ENCODE results near the gene ZNF766.
"Not testable (repeated sequence)": the region's sequence is repeated elsewhere in the genome, so short reads cannot be mapped to it uniquely, and the experiment has no call there.

ZNF766 gene

DNA sequence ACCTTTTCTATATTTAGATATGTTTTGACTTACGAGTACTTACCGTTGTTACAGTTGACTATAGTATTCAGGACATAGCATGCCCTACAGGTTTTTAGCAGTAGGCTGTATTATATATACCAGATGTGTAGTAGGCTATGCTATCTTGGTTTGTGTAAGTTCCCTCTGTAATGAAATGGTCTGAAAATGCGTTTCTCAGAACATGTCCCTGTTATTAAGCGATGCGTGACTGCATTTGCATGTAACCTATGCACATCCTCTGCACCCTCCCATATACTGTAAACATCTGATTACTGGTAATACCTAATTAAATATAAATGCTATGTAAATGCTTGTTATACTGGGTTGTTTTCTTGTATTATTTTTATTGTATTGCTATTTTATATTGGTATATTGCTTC is 6.6 kb downstream of the ZNF766 start:
- DNase-seq (ENCODE audit: low spot score): no peak

- no peak for DNase-seq (ENCODE audit: low spot score)
Observed at GRCh38 chr19:52277471-52277870, 8.1 kb downstream of the ZNF766 start.

DNA sequence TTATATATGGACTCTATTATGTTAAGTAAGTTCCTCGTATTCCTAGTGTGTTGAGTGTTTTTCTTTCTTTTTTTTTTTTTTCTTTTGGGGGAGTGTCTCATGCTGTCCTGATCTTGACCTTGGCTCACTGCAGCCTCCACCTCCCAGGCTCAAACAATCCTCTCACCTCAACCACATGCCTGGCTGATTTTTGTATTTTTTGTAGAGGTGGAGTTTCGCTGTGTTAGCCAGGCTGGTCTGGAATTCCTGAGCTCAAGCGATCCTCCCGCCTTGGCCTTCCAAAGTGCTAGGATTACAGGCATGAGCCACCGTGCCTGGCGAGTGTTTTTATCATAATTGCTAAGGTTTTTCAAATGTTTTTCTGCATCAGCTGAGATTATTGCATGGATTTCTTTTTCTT is 16.9 kb downstream of the ZNF766 start:
- DNase-seq (ENCODE audit: low spot score): no peak

DNA sequence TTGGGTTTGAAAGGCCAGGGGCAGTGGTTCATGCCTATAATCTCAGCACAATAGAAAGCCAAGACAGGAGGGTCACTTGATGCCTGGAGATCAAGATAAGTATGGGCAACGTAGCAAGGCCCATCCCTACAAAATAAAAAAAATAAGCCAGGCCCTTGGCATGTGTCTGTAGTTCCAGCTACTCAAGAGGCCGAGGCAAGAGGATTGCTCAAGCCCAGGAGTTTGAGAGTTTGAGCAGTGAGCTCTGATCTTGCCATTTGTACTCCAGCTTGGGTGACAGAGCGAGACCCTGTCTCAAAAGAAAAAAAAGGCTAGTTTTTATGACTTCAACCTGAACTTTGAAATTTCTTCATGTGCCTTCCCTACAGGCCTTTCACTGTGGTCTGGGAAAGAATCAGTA is 22.4 kb downstream of the ZNF766 start:
- DNase-seq (ENCODE audit: low spot score): no peak

DNA sequence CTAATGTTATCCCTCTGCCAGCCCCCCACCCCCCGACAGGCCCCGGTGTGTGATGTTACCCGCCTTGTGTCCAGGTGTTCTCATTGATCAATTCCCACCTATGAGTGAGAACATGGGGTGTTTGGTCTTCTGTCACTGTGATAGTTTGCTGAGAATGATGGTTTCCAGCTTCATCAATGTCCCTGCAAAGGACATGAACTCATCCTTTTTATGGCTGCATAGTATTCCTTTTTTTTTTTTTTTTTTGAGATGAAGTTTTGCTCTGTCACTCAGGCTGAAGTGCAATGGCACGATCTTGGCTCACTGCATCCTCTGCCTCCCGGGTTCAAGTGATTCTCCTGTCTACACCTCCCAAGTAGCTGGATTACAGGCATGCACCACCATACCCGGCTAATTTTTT is 23.6 kb downstream of the ZNF766 start:
- DNase-seq (ENCODE audit: low spot score): not testable (repeated sequence)

GRCh38 chr19:52296400-52296772 is 27.0 kb downstream of the ZNF766 start:
- peak; percentile 13 for DNase-seq (ENCODE audit: low spot score)

DNA sequence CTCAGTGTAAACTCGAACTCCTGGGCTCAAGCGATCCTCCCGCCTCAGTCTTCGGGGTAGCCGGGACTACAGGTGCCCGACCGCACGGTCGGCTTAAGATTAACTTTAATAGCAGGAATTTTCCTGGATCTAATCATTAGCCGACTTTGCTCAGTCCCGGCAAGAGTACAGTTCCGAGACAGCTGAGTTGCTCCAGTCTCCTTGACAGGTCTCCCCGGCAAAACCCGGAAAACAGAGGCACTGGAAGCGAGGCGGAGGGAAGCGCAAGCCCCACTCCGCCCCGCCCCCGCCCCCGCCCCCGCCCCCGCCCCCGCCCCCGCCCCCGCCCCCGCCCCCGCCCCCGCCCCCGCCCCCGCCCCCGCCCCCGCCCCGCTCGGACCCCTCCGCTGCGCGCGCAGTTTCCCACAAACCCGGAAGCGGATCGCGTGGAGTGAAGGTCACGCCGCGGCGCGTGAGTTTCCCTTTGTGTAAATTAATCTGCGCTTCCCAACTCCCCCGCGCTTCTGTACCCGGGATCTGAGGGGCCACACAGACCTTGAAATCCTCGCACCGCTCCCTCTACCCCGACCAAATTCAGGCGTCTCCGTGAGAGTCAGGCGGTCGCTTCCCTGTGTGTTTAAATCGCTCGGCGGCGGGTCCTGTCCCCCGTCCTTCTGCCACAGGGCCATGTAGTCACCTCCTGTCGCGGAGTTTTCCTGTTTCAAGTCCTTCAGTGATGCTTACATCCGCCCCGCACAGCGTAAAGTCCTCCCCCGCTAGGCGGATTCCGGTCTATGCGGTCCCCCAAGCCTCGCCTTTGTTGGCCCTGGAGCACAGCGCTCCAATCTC is 27.6 kb downstream of the ZNF766 start, which contains the start of gene ZNF480:
Gene ZNF480, plus strand, starts transcription at position 397 of the 828 bp plus-strand sequence. CDS start 3,244 bp downstream, outside the sequence.
- peak; percentile 92 for DNase-seq (ENCODE audit: low spot score)

DNA sequence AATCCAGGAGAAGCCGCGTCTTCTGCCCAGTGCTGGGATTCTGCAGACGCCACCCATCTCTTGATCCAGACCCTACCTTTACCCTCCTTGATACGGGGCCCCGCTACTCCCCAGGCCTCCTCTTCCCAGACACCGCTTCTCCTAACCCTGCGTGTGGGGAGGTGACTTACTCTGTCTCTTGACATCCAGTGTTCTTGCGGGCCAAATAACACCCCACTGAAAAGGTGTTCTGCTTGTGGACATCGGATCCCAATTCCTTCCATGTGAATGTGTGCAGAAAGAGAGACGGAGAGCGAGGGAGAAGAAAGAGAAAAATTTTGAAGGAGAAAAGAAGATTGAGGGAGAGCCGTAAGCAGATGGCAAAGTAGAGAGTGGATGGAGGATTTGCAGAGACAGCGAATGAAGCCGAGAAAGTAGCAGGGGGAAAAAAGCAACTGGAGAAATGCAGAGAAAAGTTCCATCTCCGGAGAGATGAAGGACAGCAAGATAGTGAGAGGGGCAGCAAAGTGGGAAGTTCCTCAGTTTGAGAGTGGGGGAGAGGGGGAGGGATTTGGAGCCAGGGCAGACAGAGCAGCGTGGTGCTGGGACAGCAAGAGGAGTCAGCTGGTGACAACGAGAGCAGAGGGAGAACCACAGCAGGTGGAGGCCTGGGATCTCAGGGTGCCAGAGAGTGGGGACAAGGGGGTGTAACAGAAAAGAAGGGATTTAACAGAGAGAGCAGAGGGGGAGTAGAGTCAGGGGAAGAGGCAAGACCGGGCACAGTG is 28.4 kb downstream of the ZNF766 start:
- DNase-seq (ENCODE audit: low spot score): peak; percentile 5

DNA sequence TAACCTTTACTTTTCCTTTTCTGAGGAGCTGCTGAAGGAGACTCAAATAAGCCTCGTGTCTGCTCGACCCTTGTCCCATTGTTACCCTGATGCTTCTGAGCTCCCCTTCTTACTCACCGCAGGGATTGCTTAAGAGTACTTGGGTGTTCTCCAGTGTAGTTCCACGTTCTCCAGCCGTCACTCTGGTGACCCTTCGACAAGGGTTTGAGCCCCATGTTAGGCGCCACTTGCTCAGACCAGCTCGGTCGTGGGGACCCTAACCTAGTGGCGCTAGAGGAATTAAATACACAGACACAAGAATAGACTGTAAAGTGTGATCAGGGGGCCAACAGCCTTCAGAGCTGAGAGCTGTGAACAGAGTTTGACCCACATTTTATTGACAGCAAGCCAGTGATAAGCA is 37.9 kb downstream of the ZNF766 start:
- DNase-seq (ENCODE audit: low spot score): no peak

- no peak for DNase-seq (ENCODE audit: low spot score)
Observed at GRCh38 chr19:52322429-52322828, 53.0 kb downstream of the ZNF766 start.

DNA sequence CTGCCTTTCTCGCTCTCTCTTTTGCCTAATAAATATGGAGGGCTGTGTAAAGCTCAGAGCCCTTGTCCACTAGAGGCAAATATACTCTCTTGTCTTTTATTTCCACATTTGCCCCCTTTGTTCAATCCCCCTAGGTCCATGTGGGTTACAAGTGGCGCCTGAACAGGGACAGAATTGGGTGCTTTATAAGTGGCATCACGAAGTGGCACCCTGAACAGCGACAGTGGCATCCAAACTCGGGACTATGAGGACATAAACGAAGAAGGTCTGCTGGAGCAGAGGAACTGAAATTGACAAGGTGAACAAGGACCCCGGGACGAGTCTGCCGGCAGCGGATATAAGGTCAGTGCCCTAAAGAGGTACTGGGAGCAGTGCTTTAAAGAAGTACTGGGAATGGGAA is 62.4 kb downstream of the ZNF766 start:
- DNase-seq (ENCODE audit: low spot score): no peak

GRCh38 chr19:52335768-52336116 is 66.4 kb downstream of the ZNF766 start:
- DNase-seq (ENCODE audit: low spot score): no peak

- DNase-seq (ENCODE audit: low spot score): peak; percentile 95
Observed at GRCh38 chr19:52336117-52336790, 66.9 kb downstream of the ZNF766 start, which contains the start of gene ZNF610. Gene ZNF610, plus strand, starts transcription at chr19:52336243. Its CDS starts 12,930 bp downstream, at chr19:52349173.

GRCh38 chr19:52336791-52337381 is 67.5 kb downstream of the ZNF766 start:
- peak; percentile 15 for DNase-seq (ENCODE audit: low spot score)

- DNase-seq (ENCODE audit: low spot score): not testable (repeated sequence)
Observed at GRCh38 chr19:52339022-52339421, 69.6 kb downstream of the ZNF766 start.

DNA sequence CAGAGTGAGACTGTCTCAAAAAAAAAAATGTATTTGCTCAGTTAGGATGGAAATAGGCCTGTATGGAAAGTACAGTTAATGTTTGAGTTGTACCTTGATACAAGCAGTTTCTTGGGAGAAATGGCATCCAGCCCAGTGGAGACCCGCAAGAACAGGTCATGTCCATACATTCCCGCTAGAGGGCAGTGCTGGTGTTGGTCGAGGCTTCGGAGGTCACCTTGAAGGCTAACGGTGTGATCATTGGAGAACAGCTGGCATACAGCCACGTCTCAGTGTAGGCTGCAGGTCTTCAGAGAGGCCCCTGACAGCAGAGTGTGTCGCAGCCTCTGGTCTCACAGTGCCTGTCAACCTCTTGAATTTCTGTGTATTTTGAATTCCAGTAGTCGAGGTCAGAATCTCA is 74.2 kb downstream of the ZNF766 start:
- peak; percentile 20 for DNase-seq (ENCODE audit: low spot score)

- DNase-seq (ENCODE audit: low spot score): no peak
Observed at GRCh38 chr19:52345162-52345561, 75.8 kb downstream of the ZNF766 start.
